ENCODE measurements around the gene CHRNA3. TPM values are rescaled to one million over a fixed set of nuclear protein-coding genes. Genes with fewer than 3 reads are reported as not detected.

The CHRNA3 gene
- total RNA-seq, 4 donors from 2014 or later: 0.70 to 1.9 (median 1.6) TPM; not detected in 1

GRCh38 chr15:78571382-78571781, 49.4 kb downstream of the CHRNA3 start:
- Histone ChIP-seq H3K4me3 (no peak overlapping the region), H3K27me3 (peaks cover 11% of the 10 kb centered on the region), H3K27ac (no peak overlapping the region), H3K4me1 (peaks cover under 1% of the 10 kb centered on the region), H3K36me3 (no peaks in the 10 kb centered on the region), H3K9me3 (no peaks in the 10 kb centered on the region)
- no peak for TF ChIP-seq EP300 (IDR thresholded peaks at IDR 0.05)
- TF ChIP-seq POLR2A (IDR thresholded peaks at IDR 0.05): no peak
- no peak for TF ChIP-seq CTCF (IDR thresholded peaks at IDR 0.05)
- TF ChIP-seq POLR2AphosphoS5 (IDR thresholded peaks at IDR 0.05): no peak
- no peak for DNase-seq (ENCODE audit: low spot score in 2 of 2)
- WGBS: 73% methylated on average over 4 of the region's 4 CpGs

DNA sequence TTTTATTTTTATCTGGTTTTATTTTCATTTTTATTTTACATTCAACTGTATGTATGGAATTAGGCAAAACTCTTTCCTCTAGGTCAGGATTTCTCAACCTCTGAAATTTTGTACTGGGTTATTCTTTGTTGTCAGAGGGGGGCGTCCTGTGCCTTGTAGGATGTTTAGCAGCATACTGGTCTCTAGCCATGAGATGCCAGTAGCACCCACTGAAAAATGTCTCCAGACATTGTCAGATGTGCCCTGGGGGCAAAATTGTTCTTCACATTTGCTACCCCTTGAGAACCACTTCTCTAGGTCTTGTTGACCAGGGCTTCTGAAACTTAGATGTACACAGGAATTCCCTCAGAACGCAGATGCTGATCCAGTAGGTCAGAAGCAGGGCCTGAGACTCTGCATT, 50.1 kb downstream of the CHRNA3 start:
- H3K4me3 ChIP-seq: no peak overlapping the region
- peaks cover 7% of the 10 kb centered on the region for H3K4me1 ChIP-seq
- 78% methylated on average over 2 of the region's 2 CpGs for WGBS
- no peak overlapping the region for H3K27ac ChIP-seq
- H3K36me3 ChIP-seq: no peaks in the 10 kb centered on the region
- H3K27me3 ChIP-seq: peaks cover 11% of the 10 kb centered on the region
- H3K9me3 ChIP-seq: no peaks in the 10 kb centered on the region
- TF ChIP-seq POLR2A (IDR thresholded peaks at IDR 0.05): no peak
- no peak for TF ChIP-seq EP300 (IDR thresholded peaks at IDR 0.05)
- no peak for TF ChIP-seq POLR2AphosphoS5 (IDR thresholded peaks at IDR 0.05)
- no peak for TF ChIP-seq CTCF (IDR thresholded peaks at IDR 0.05)
- DNase-seq (ENCODE audit: low spot score in 2 of 2): no peak

- Histone ChIP-seq H3K4me3 (no peak overlapping the region), H3K36me3 (no peaks in the 10 kb centered on the region), H3K27me3 (peaks cover 7% of the 10 kb centered on the region), H3K9me3 (no peaks in the 10 kb centered on the region), H3K27ac (no peak overlapping the region), H3K4me1 (peaks cover 16% of the 10 kb centered on the region)
- no peak for TF ChIP-seq EP300 (IDR thresholded peaks at IDR 0.05)
- TF ChIP-seq POLR2AphosphoS5 (IDR thresholded peaks at IDR 0.05): no peak
- TF ChIP-seq POLR2A (IDR thresholded peaks at IDR 0.05): no peak
- TF ChIP-seq CTCF (IDR thresholded peaks at IDR 0.05): no peak
- 77% methylated on average over 4 of the region's 4 CpGs for WGBS
- no peak for DNase-seq (ENCODE audit: low spot score in 2 of 2)
Measured at GRCh38 chr15:78567531-78567930, 53.3 kb downstream of the CHRNA3 start.

GRCh38 chr15:78565951-78566774, 54.6 kb downstream of the CHRNA3 start:
- Histone ChIP-seq H3K9me3 (no peaks in the 10 kb centered on the region), H3K36me3 (no peaks in the 10 kb centered on the region), H3K4me3 (peak overlapping the region; percentile 76), H3K27ac (no peak overlapping the region), H3K4me1 (peaks cover 16% of the 10 kb centered on the region), H3K27me3 (peaks cover 7% of the 10 kb centered on the region)
- TF ChIP-seq EP300 (IDR thresholded peaks at IDR 0.05): no peak
- TF ChIP-seq CTCF (IDR thresholded peaks at IDR 0.05): no peak
- TF ChIP-seq POLR2A (IDR thresholded peaks at IDR 0.05): no peak
- TF ChIP-seq POLR2AphosphoS5 (IDR thresholded peaks at IDR 0.05): no peak
- WGBS: 4% methylated on average over 19 of the region's 19 CpGs
- DNase-seq (ENCODE audit: low spot score in 2 of 2): no peak

- no peaks in the 10 kb centered on the region for H3K36me3 ChIP-seq
- H3K4me3 ChIP-seq: peak within 1 kb of the TSS; percentile 76
- H3K27ac ChIP-seq: no peak within 1 kb of the TSS
- TF ChIP-seq CTCF (IDR thresholded peaks at IDR 0.05): no peak
- TF ChIP-seq EP300 (IDR thresholded peaks at IDR 0.05): no peak
- no peak for TF ChIP-seq POLR2A (IDR thresholded peaks at IDR 0.05)
- no peak for TF ChIP-seq POLR2AphosphoS5 (IDR thresholded peaks at IDR 0.05)
- peak; percentile 89 to 95 for DNase-seq (ENCODE audit: low spot score in 2 of 2)
- under 1% methylated on average over 38 of the region's 75 CpGs for WGBS
- H3K4me1 ChIP-seq: peaks cover 16% of the 10 kb centered on the region
- peaks cover 4% of the 10 kb centered on the region for H3K27me3 ChIP-seq
- no peaks in the 10 kb centered on the region for H3K9me3 ChIP-seq
Measured at GRCh38 chr15:78565097-78565950, 55.5 kb downstream of the CHRNA3 start, which contains the start of gene CHRNA5. CHRNA5 (plus strand) TSS chr15:78565520; CDS start chr15:78565720, 200 bp downstream.

Data from suprapubic skin (tissue), 4 donors.